Stimulated activated CD4-positive, alpha-beta T cell treated with anti-CD3 and anti-CD28 coated beads, Interleukin-15, amount 100 ng/mL, for 48 hours (primary cell): ENCODE data around the gene GPR162.

ENCODE experiments used
- DNase-seq, 2 donors: peaks; one replicate each; pipeline ENCODE4 v3.0.0-alpha.2; 2020; ENCODE audit warnings: low read depth in 2 of 2

Gene GPR162

GRCh38 chr12:6836851-6837250 is 15.2 kb downstream of the GPR162 start:
- no peak for DNase-seq

GRCh38 chr12:6837370-6838060 is 15.9 kb downstream of the GPR162 start:
- DNase-seq: no peak

GRCh38 chr12:6838854-6839253 is 17.2 kb downstream of the GPR162 start:
- DNase-seq: no peak

- DNase-seq: no peak
These were observed 18.0 kb downstream of the GPR162 start for GRCh38 chr12:6839482-6840201.

- DNase-seq: no peak
These were observed 18.7 kb downstream of the GPR162 start for GRCh38 chr12:6840330-6840729.

GRCh38 chr12:6840761-6841515 is 19.3 kb downstream of the GPR162 start, which contains the start of gene GNB3:
TSS of gene GNB3 (plus strand) at chr12:6840925. CDS start at chr12:6841288, 363 bp downstream.
- DNase-seq: no peak

GRCh38 chr12:6842075-6842474 is 20.5 kb downstream of the GPR162 start:
- no peak for DNase-seq

GRCh38 chr12:6843118-6843902 is 21.7 kb downstream of the GPR162 start:
- no peak for DNase-seq

GRCh38 chr12:6845395-6845794 is 23.8 kb downstream of the GPR162 start:
- DNase-seq: no peak

- no peak for DNase-seq
These were observed 24.8 kb downstream of the GPR162 start for GRCh38 chr12:6846316-6846869.

- DNase-seq: no peak
These were observed 26.1 kb downstream of the GPR162 start for GRCh38 chr12:6847676-6848075.

GRCh38 chr12:6849427-6849826 is 27.8 kb downstream of the GPR162 start:
- no peak for DNase-seq

- no peak for DNase-seq
These were observed 28.4 kb downstream of the GPR162 start for GRCh38 chr12:6849976-6850560.

GRCh38 chr12:6850796-6851152 is 29.2 kb downstream of the GPR162 start:
- no peak for DNase-seq

- DNase-seq: peak; percentile 94 to 96
These were observed 29.7 kb downstream of the GPR162 start, which contains the start of gene CDCA3 for GRCh38 chr12:6851153-6851920. TSS of gene CDCA3 (minus strand) at chr12:6851286. CDS start at chr12:6850952, 334 bp downstream.

- peak; percentile 98 to 99 for DNase-seq
These were observed 30.5 kb downstream of the GPR162 start, which contains the start of gene USP5 for GRCh38 chr12:6851921-6852650. TSS of gene USP5 (plus strand) at chr12:6852150. CDS start at chr12:6852180, 30 bp downstream.

- DNase-seq: peak; percentile 71 to 74
These were observed 31.2 kb downstream of the GPR162 start for GRCh38 chr12:6852651-6853354.

GRCh38 chr12:6853626-6854025 is 32.0 kb downstream of the GPR162 start:
- DNase-seq: no peak

GRCh38 chr12:6854036-6854435 is 32.4 kb downstream of the GPR162 start:
- DNase-seq: no peak
